Fibroblast of lung (primary cell): ENCODE results near the gene SLC6A19.

Experiments used
- CTCF ChIP-seq, 2 donors: IDR thresholded peaks in 1 of 2; conservative IDR thresholded peaks in 1 of 2; 1 replicate in 1 of 2; 2 replicates in 1 of 2; pipeline ENCODE4 v1.5.1; 2011 to 2012; ENCODE audit warnings: low read length in 2 of 2, control low read depth in 1 of 2, inconsistent platforms in 1 of 2, low read depth in 1 of 2, mild to moderate bottlenecking in 1 of 2
- EZH2 ChIP-seq: IDR thresholded peaks from 2 replicates; pipeline ENCODE4 v1.5.1; 2012; ENCODE audit warnings: low read length, control low read depth, mild to moderate bottlenecking; ENCODE audit errors: missing control alignments

DNA sequence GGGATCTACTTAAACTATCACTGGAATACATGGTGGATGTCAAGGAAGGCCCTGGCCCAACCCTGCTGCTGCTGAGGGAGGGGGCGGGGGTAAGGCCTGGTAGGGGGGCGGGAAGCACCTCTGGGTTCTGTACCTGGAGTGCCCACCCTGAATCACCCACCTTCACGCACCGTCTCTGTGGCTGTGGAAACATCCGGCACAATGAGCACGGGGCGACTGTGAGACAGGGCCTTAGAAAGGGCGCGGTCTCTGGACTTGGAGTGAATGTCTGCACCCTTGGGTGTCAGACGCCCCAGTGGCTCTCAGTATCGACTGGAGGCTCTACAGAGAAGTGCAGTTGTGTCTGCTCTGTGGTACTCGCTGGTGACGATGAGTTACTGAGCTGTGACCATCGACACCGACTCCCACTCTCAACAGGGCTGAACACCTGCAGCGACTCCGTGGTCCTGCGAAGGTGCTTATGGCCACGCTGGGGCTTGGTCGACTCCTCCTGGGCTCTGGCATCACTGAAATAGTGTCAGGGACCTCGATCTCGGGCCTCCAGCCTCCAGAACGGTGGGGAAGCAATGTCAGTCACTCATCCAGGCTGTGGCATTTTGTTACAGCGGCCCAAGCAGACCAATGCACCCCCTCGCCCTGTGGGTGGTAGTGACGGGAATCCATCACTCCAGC lies 25.5 kb upstream of the SLC6A19 start:
- TF ChIP-seq CTCF (conservative IDR thresholded peaks at IDR 0.05 in 1 of 2, IDR thresholded peaks at IDR 0.05 in 1 of 2; ENCODE audit: low read depth in 1 of 2, low read length in 2 of 2) (no peak), EZH2 (no peak)
